Measurements from ENCODE around the gene KIZ.

KIZ gene

DNA sequence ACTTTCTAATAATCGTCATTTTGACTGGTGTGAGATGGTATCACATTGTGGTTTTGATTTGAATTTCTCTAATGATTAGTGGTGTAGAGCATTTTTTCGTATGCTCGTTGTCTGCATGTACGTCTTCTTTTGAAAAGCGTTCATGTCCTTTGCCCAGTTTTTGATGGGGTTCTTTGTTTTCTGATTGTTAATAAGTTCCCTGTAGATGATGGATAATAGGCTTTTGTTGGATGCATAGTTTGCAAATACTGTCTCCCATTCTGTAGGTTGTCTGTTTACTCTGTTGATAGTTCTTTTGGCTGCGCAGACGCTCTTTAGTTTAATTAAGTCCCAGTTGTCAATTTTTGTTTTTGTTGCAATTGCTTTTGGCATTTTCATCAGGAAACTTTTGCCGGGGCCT lies 144.9 kb downstream of the KIZ start:
- DNase-seq = no peak

- no peak for DNase-seq
Measured at GRCh38 chr20:21272279-21272678, 146.4 kb downstream of the KIZ start.

GRCh38 chr20:21272679-21273078 lies 146.8 kb downstream of the KIZ start:
- DNase-seq = no peak

DNA sequence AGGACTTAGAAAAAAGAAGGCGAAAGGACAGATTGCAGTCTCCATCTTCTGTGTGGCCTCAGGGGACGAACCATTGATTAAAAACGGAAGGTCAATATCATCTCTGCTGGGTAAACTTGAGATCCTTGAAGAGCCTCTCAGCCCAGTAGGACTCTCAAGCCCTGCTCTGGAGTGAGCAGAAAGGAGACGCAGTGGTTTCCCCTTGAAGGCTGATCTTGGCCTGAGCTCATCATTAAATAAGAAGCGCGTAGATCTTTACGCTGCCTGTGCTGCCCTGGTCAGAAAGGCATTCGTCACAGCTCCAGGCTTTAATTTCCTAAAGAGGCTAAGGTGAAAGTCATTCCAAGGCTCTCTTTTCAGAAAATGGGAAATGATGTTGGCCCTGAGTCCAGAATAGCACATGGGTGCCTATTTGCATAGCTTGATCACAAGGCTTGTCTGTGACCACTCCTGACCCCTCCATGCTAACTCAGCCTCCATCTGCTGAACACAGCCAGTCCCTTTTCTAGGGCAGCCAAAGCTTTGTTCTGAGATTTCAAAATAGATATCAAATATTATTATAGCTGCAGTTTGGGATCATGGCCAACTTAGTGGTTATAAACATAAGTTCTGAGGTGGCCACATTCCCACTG lies 148.0 kb downstream of the KIZ start:
- DNase-seq = no peak

DNA sequence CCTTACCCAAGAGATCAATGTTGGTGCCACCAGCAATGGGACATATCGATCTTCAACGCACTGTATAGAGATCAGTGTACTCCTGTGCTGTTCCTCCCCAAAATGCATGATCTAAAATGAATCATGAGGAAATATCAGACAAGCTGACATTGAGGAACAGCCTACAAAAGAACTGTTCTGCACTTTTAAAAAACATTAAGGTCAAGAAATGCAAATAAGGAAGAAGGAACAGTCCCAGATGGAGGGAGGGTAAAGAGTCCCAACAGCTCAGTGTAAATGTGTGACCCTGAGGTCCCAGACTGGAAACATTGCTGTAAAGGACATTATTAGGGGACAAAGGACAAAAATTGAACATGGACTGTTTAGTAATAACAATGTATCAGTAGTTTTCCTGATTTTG lies 152.9 kb downstream of the KIZ start:
- peak in 2 of 4 experiments; percentile 5 to 7 for DNase-seq

DNA sequence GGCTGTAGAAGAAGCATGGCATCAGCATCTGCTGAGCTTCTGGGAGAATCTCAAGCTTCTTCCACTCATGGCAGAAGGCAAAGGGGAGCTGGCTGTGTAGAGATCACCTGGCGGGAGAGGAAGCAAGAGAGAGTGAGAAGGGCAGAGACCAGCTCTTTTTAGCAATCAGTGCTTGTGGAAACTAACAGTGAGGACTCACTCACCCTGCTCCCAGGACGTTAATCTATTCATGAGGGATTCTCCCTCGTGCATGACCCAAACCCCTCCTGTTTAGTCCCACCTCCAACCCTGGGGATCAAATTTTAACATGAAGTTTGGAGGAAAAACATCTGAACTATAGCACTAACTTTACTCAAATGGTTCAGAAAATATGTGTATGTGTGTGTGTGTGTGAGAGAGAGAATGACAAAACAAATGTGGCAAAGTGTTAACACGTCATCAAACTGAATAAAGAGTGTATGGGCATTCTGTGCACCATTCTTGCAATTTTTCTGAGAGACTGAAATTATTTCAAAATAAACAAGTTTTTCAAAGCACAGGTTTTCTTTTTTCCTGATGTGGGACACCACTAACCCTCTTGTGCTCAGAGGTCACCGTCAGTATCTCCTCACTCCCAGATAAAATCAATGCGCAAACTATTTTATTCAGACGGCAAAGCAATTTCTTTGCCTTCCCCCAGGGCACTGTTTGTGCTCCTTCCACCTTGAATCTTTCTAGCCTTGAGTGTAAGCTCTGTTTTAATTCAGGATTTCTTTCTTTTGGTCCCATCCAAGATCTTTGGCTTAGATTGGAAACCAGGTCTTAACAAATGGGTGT lies 154.0 kb downstream of the KIZ start:
- no peak for DNase-seq

GRCh38 chr20:21280522-21281016 lies 154.7 kb downstream of the KIZ start:
- peak; percentile 3 to 56 (median 27) for DNase-seq

- no peak for DNase-seq
Measured at GRCh38 chr20:21286775-21287174, 160.9 kb downstream of the KIZ start.

DNA sequence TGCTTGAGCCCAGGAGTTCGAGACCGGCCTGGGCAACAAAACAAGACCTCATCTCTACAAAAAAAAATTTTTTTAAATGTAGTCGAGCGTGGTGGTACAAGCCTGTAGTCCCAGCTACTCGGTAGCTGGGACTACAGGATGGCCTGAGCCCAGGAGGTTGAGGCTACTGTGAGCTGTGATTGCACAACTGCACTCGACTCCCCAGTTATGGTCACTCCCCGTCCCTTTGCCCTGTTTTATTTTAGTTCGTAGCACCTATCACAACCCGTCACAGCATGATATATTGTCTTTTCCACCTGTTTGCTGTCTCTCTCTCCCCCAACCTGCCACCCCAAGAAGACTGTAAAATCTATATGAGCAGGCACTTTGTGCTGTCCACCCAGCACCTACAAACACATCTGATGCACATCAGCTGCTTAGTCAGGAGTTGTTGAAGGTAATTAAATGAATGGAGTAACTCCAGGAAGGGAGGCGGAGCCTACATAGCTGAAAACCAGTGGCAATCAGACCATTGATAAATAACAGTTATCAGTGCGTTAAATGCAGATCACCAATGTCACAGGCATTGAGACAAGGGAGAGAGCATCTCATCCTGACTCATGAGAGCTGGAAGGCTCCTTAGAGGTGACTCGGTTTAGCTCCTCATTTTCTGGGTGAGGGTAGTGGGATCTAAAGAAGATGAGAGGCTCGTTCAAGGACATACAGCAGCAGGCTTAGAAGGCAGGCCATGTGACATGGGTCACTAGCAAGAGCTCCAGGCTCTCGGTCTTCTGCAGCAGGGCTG lies 162.9 kb downstream of the KIZ start:
- no peak for DNase-seq

DNA sequence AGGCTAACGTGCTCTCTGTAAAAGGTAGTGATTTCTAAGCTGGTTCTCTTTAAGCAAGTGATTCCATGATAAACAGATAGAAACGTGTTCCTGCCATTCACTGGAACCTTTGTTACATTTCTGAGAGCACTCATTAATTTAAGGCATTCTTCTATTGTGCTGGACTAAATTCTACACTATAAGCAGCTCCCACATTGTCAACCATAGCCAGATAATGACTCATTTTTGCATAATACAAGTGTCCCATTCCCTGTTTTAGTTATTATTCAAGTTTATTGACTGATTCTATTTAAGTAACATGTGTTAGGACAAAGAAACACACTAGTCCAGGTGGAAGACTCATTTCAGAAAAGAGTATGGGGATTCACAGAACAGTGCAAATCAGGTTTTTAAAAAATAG lies 163.8 kb downstream of the KIZ start:
- no peak for DNase-seq

GRCh38 chr20:21291026-21291425 lies 165.1 kb downstream of the KIZ start:
- no peak for DNase-seq

DNA sequence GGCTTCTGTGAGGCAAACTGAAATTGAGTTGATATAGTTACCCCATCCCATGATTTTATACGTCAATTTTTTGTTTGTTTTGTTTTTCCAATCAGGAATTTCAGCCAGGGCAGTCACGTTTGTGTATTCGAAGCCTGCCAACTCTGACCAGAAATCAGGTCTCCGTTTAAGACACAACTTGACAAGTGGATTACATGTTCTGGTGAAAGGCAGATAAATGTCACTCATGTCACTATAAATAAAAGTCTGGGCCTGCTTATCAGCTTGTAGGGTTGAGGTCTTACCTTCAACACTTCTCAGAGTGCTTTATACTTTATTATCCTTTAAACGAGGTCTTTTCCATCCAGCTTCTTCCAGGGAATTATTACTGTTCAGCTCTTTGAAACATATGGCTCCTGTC lies 168.9 kb downstream of the KIZ start:
- DNase-seq = no peak

Data from suppressor macrophage (primary cell).